BJ (cell line): ENCODE results near the gene PIP5KL1. TPM values are rescaled to one million over a fixed set of nuclear protein-coding genes. Genes with fewer than 3 reads are reported as not detected.

ENCODE experiments used
- CTCF ChIA-PET: fragments of 350-600 bp; formaldehyde crosslinking; extraction: SDS; loops from one replicate; lab custom pipeline; 2021; ENCODE audit warnings: antibody characterized with exemption, inconsistent platforms; lab: Yijun Ruan, JAX
- POLR2A ChIA-PET: fragments of 300-600 bp; sonication (Branson Sonifier 250); formaldehyde crosslinking; extraction: SDS; loops from one replicate; lab custom pipeline; 2021; ENCODE audit warnings: antibody characterized with exemption; lab: Charles Lee
- DNase-seq: peaks from one replicate; pipeline ENCODE4 v3.0.0-alpha.2; 2011; ENCODE audit warnings: low read depth
- H3K27me3 ChIP-seq: 2 replicates; pipeline ENCODE4 v1.6.0; 2011; ENCODE audit warnings: low read length; ENCODE audit not compliant: control insufficient read depth, insufficient read depth
- H3K36me3 ChIP-seq: 2 replicates; pipeline ENCODE4 v1.5.1; 2011; ENCODE audit warnings: low read length; ENCODE audit not compliant: control insufficient read depth, insufficient read depth
- H3K4me3 ChIP-seq: 2 replicates; pipeline ENCODE4 v1.5.1; 2011; ENCODE audit warnings: low read depth, mild to moderate bottlenecking, control low read depth, low read length
- polyA plus RNA-seq: library from polyadenylated mRNA; depleted of rRNA; stranded (reverse); fragments of >200 nt; gene quantifications from 2 replicates; pipeline ENCODE4 v1.2.3, GENCODE V29; 2011
- TF ChIP-seq, protein P1 (sequence below): IDR thresholded peaks from 2 replicates; pipeline ENCODE4 v1.5.1; 2011; ENCODE audit warnings: low read depth, mild to moderate bottlenecking, control low read depth, inconsistent platforms, low read length, moderate library complexity; ENCODE audit not compliant: insufficient read depth

Gene PIP5KL1
- polyA plus RNA-seq, 1 experiment = 2.3 TPM

DNA sequence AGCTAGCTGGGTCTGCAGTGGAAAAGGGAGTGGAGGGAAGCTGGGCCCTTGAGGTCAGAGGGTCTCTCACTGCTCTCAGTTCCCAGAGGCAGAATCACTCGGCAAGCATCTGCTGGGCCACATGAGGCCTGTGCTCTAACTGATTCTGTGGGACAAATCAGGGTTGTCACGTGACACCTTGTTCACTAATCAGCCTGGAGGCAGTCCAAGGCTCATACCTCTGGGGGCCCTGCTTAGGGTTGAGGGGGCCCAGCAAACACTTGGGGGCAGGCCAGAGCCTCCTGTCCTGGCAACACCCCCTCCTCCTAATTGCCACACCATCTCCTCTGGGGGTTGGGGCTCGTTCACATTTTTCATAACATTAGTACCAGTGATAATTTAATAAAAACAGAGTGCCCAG is 16.2 kb upstream of the PIP5KL1 start:
- no peak overlapping the region for H3K4me3 ChIP-seq
- POLR2A ChIA-PET = no interaction called here
- TF ChIP-seq, protein P1, sequence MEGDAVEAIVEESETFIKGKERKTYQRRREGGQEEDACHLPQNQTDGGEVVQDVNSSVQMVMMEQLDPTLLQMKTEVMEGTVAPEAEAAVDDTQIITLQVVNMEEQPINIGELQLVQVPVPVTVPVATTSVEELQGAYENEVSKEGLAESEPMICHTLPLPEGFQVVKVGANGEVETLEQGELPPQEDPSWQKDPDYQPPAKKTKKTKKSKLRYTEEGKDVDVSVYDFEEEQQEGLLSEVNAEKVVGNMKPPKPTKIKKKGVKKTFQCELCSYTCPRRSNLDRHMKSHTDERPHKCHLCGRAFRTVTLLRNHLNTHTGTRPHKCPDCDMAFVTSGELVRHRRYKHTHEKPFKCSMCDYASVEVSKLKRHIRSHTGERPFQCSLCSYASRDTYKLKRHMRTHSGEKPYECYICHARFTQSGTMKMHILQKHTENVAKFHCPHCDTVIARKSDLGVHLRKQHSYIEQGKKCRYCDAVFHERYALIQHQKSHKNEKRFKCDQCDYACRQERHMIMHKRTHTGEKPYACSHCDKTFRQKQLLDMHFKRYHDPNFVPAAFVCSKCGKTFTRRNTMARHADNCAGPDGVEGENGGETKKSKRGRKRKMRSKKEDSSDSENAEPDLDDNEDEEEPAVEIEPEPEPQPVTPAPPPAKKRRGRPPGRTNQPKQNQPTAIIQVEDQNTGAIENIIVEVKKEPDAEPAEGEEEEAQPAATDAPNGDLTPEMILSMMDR = no peak
- H3K36me3 ChIP-seq = peaks cover 31% of the 10 kb centered on the region
- DNase-seq = no peak
- H3K27me3 ChIP-seq = no peaks in the 10 kb centered on the region
- CTCF ChIA-PET = interaction anchor here (1.6 to 13.3 kb wide), 3 partner anchors 14 to 88 kb away, joined by 5 to 342 read pairs (median 56); partner anchors contain the start of gene EEIG1

- no peak overlapping the region for H3K4me3 ChIP-seq
- DNase-seq = no peak
- H3K27me3 ChIP-seq = no peaks in the 10 kb centered on the region
- ChIA-PET CTCF (interaction anchor here (1.6 to 13.3 kb wide), 3 partner anchors 15 to 89 kb away, joined by 5 to 342 read pairs (median 56); partner anchors contain the start of gene EEIG1), POLR2A (no interaction called here)
- TF ChIP-seq, protein P1 = no peak
- H3K36me3 ChIP-seq = peaks cover 34% of the 10 kb centered on the region
Measured at GRCh38 chr9:127945942-127946341, 15.4 kb upstream of the PIP5KL1 start.

DNA sequence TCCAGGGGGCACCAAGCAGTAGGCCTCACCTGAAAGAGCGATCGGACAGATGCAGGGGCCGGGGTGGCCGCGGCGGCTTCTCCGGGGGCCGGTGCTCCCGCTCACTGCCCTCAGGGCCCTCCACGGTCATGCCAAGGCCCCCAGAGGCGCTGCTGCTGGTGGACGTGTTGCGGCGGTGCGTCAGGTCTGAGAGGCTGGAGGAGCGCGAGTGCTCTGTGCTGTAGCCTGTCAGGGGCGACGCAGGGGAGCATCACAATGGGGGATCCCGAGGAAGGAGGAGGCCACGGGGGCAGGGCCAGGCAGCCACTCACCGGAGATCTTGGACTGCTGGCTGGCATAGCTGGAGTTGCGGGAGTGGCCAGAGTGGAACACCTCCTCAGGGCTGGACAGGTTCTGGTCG is 14.8 kb upstream of the PIP5KL1 start:
- H3K4me3 ChIP-seq = no peak overlapping the region
- ChIA-PET POLR2A (no interaction called here), CTCF (interaction anchor here (6.8 to 13.3 kb wide), 2 partner anchors 16 to 90 kb away, joined by 56 to 342 read pairs; no protein-coding TSS in a partner anchor)
- peaks cover 33% of the 10 kb centered on the region for H3K36me3 ChIP-seq
- no peak for DNase-seq
- H3K27me3 ChIP-seq = no peaks in the 10 kb centered on the region
- TF ChIP-seq, protein P1 = no peak

GRCh38 chr9:127944586-127945218 is 14.1 kb upstream of the PIP5KL1 start:
- POLR2A ChIA-PET = no interaction called here
- Histone ChIP-seq H3K36me3 (peaks cover 32% of the 10 kb centered on the region), H3K4me3 (no peak overlapping the region), H3K27me3 (no peaks in the 10 kb centered on the region)
- TF ChIP-seq, protein P1 = no peak
- CTCF ChIA-PET = interaction anchor here (0.9 to 13.3 kb wide), 19 partner anchors 8 to 184 kb away, joined by 3 to 342 read pairs (median 11); partner anchors contain the start of genes EEIG1, NAIF1 and PIP5KL1
- DNase-seq = no peak

DNA sequence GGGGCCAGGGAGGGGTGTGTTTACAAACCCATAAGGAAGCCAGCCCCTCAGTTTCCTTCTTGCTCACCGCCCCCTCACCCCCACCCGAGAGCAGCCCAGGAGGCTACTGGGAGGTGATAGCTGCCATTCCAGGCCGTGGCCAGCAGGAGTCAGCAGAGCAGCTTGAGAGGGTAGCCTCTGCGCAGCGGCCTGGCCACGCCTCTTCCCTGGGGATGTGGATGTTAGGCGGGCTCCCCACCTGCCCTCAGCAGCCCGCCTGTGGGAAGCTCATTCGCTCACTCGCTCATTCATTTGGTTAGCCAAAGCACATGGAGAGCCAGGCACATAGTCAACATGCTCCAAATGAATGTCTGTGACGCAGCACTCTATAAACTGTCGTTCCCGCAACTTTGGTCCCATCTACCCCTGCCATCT is 13.2 kb upstream of the PIP5KL1 start:
- ChIA-PET POLR2A (no interaction called here), CTCF (interaction anchor here (0.5 to 13.3 kb wide), 40 partner anchors 9 to 1995 kb away, joined by 3 to 342 read pairs (median 7); partner anchors contain the start of genes EEIG1, NAIF1 and PIP5KL1)
- no peak for DNase-seq
- no peak overlapping the region for H3K4me3 ChIP-seq
- H3K36me3 ChIP-seq = peaks cover 32% of the 10 kb centered on the region
- TF ChIP-seq, protein P1 = peak; percentile 98
- H3K27me3 ChIP-seq = no peaks in the 10 kb centered on the region
